NCI-H82 treated with DMSO at 0.1 percent for 48 hours (cell line): ENCODE measurements around the gene STARD13.
"Not testable (repeated sequence)": the region's sequence is repeated elsewhere in the genome, so short reads cannot be mapped to it uniquely, and the experiment has no call there.

ENCODE experiments used
- DNase-seq: peaks from one replicate; lab custom pipeline; 2025; ENCODE audit not compliant: unreplicated experiment; lab: John Stamatoyannopoulos, UW

The STARD13 gene

DNA sequence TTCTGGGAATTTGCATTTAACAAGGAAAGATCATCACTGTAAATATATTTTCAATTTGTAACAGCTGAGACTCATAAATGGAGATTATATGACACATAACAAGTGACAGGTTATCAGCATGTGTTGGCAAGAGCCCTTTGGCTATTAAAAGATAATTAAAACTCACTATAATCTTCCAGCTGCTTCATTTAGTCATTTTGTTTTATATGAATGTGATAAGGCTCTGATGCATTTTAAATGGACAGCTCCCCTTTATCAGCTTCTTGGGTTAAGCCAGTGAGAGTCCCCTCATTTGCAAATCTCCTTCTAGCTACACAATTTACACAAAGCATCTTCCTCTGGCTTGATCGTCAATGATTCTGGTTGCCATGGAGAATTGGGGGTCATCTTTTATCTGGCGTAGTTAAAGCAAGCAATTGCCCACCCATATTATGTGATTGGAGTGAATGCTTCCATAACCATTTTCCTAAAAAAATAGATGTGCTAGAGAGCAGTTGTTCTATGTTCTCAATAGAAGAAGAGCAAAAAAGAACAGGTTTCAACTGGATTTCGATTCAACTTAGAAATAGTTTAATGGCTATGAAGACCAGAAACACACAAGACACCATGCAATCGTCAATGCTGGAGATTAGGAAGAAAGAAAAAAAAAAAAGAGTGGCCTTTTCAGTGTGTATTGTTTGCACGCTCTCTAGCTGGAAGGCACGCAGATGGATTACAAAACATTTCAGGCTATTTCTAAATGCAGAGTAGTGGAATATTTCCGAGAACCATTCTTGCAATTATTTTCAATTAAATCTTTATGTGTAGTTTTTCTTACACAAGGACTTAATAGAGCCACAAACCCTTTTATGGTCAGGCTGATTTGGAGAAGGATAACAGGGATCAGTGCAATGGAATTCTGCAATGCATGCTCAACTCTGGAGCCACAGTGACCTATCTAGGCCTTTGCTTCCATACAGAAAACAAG lies 27.4 kb downstream of the STARD13 start:
- DNase-seq: no peak

GRCh38 chr13:33256148-33256840 lies 29.3 kb downstream of the STARD13 start:
- no peak for DNase-seq

DNA sequence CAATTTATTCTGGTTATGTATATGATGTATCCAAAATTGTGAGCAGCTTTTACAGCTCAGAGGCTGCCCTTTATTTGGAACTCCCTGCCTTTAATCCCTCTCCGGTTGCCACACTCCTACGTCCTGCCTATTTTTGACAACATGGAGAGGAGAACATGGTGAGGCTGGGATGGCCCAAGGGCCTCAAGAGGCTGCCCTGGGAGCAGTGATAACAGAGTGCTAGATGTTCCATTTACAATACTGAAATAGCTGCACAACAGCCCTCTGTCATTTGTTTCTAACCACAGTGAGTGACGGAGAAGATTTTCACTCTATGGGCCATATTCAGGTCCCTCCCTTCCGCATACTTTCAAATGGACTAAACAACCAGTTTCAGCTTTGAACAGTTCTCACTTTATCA lies 33.4 kb downstream of the STARD13 start:
- no peak for DNase-seq

DNA sequence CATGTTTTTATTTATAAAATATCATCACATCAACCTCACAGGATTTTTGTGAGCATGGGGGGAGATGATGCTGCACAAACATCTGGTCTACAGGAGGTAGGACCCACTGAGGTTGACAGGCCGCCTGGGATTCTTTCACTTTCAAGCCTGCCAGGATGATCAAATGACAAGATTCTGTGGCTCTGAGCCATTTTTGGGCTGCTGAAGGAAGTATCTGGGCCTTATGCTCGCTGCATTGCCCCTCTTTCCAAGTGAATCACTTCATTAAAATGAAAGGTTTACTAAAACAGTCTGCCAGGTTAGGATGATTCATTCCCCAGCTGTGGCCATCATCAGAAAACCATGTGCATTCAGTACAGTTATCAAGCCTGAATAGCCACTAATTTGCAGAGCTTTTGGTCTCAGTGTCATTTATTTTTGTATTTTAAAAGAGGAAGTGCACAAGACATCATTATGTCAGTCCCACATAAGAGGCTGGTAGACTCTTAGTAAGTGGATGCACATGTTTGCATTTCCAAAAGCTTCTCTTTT lies 34.4 kb downstream of the STARD13 start:
- no peak for DNase-seq

DNA sequence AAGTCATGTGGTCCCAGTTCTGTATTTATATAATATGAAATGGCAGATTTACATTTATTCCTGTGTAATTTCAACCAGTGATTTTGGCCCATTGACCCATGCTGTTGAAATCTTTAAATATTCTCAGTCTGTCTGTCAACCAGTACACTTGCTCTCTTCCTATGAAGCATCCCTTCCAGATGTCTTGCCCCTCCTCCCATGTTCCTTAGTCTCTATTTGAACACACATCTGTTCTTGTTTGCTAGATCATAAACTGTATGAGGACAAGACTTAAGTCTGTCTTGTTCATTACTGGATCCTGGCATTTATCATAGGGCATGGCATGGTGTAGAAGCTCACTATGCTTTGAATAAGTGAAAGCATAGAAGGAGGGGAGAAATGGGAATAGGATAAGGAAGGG lies 34.9 kb downstream of the STARD13 start:
- no peak for DNase-seq

- DNase-seq: no peak
Observed at GRCh38 chr13:33249894-33250293, 35.7 kb downstream of the STARD13 start.

DNA sequence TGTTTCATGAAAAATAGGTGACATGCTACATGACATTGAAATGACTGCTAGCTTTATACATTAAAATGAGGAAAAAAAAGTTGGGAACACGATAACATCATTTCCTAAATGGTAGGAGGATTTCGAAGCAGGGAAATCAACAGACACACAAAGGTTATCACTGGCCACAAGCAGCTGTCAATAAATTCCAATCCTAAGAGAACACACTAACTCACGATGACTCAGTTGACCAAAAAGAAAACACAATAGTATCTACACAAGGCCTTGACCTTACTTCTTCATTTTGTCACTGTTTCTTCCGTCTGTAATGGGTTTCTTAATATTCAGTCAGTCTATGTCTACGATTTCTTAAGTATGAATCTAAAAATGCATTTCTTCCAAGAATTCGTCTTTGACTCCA lies 36.5 kb downstream of the STARD13 start:
- DNase-seq: no peak

DNA sequence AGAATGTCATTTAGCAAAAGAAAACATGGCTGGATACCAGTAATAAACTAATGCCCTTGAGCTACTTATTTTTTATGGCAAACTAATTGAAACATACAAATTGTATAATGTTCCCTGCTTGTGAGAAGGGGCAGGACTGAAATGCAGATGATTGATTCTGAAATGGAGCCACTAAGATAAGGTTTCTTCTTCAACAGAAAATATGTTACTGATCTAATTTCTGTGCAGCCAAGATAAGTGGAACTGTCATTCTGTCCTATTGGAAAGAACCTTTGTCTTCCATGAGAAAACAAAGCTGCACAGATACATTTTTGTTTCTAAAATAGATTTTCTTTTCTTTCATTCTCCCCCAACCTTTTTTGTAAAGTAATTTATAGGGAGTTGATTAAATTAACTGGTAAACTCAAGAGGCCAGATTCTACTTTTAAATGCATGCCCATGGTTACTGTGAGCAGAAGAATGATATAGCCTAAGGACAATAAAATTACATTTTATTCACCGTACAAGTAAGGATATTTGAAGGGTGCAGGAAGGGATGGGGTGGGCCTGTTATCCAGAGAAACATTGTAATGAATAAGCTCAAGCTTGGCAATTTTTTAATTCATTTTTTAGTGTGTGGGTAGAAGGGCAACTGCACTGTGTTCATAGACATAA lies 39.9 kb downstream of the STARD13 start:
- no peak for DNase-seq

DNA sequence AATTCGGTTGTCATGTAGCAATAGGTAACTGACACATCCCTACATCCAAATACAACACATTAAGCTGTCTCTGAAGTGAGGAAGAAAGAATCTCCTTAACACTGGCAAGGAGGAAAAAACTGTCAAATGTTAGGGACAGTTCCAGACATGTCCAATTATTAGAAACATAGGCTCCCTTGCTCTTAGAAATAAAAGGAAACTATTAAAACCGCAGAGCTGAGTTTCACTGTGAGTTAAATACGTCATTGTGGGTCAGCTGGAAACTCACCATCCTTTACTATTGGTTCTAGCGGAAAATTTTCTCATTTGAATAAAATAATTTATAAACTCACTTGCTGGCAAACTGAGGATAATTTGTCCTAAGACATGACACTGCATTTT lies 40.7 kb downstream of the STARD13 start:
- no peak for DNase-seq

DNA sequence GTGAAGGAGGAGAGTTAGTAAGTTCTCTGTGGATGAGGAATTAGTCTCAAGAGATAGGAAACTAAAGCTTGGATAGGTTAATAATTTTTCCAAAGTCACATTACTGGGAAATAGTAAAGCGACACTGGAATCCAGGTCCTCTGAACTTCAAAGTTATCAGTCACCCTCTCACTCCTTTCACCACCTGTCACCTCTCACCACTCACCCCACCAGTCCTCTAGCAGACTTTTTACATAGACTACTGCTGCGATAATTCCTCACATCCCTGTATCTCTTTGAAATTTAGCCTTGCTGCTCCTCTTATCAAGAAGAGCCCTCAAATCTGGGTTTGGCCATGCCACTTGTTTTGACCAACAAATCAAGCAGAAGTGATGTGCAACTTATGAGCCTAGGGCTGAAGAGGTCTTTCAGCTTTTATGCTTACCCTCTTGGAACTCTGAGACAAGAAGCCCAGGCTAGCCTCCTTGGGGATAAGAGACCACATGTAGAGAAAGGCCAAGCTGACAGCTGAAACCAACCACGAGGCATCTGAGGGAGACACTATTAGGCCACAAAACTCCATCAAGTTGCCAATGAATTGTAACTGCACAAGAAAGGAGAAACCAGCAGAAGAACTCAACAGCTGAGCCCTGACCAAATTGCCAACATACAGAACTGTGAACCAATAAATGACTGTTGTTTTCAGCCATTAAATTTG lies 41.2 kb downstream of the STARD13 start:
- DNase-seq: no peak

GRCh38 chr13:33242984-33243617 lies 42.5 kb downstream of the STARD13 start:
- DNase-seq: no peak

DNA sequence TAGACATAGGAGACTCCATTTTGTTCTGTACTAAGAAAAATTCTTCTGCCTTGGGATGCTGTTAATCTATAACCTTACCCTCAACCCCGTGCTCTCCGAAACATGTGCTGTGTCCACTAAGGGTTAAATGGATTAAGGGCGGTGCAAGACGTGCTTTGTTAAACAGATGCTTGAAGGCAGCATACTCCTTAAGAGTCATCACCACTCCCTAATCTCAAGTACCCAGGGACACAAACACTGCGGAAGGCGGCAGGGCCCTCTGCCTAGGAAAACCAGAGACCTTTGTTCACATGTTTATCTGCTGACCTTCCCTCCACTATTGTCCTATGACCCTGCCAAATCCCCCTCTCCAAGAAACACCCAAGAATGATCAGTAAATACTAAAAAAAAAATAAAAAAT lies 43.2 kb downstream of the STARD13 start:
- DNase-seq: not testable (repeated sequence)

DNA sequence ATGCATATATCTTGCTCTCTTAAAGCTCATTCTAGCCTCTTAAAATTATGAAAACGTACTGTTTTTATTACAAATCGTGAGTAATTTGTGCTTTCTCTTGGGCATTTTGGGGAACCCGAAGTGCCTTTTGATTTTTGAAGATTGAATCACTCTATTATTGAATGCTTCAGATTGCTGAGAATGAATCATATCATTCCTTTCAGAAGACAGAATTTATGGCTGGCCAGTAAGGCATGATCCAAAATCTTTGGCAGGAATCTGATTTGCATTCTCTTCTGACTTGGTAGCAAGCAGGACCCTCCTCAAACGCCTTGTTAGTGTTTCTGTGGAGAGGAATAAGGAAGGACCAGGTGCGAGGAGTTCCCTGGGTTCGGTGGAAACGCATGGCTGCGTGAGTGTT lies 49.5 kb downstream of the STARD13 start:
- DNase-seq: no peak

- no peak for DNase-seq
Observed at GRCh38 chr13:33235564-33235963, 50.0 kb downstream of the STARD13 start.

- no peak for DNase-seq
Observed at GRCh38 chr13:33235078-33235477, 50.5 kb downstream of the STARD13 start.

DNA sequence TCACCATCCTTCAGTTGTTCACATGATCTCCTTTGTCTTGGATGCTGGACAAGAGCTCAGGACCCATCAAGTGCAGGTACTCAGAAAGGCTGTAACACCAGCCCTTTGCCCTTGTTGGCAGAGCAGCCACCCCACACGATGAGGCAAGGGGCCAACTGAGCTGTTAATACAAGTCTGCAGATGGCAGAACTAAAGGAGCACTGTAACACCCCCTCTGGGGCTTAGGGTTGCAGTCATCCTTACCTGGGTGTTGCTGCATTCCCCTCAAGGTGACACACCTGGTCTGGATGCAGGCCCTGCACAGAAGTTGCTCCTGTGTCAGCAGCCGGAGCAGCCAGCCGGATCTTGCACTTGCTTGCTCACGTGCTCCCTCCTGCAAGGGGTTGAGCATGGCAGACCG lies 52.0 kb downstream of the STARD13 start:
- no peak for DNase-seq

DNA sequence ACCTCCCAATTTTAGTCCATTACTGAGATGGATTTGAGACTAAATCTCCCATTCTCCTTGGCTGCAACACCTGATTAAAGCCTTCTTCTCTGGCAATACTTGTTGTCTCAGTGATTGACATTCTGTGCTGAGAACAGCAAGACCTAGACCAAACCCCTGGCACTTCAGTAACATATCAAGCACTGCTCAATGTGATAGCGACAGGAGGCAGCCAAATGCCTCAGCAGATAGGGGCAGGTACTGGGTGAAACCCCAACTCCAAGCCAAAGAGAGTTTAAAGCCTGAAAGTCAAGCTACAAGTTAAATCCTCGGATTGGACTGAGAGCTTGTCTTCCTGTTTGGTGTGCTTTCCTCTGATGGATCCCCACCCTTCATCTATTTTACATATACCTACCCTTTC lies 52.7 kb downstream of the STARD13 start:
- DNase-seq: no peak

GRCh38 chr13:33231339-33231738 lies 54.2 kb downstream of the STARD13 start:
- no peak for DNase-seq

- DNase-seq: no peak
Observed at GRCh38 chr13:33230178-33230881, 55.2 kb downstream of the STARD13 start.
